IMR-90 (cell line): ENCODE data around the gene OPCML. TPM values are rescaled to one million over a fixed set of nuclear protein-coding genes. Genes with fewer than 3 reads are reported as not detected.

ENCODE experiments used
- ATAC-seq: fragments of 200-7000 bp; cut with Tn5 transposase; 2 replicates; pipeline ENCODE4 v1.9.1; 2020; ENCODE audit warnings: low read depth, mild to moderate bottlenecking, moderate library complexity
- BruUV-seq: library from RNA; stranded (reverse); fragments of 400-500 nt; replicated peaks from 2 replicates; lab custom pipeline; 2021; lab: Mats Ljungman, UMichigan
- CTCF ChIA-PET: fragments of 300-600 bp; formaldehyde crosslinking; extraction: SDS; loops from one replicate; lab custom pipeline; 2021; ENCODE audit warnings: antibody characterized with exemption; lab: Yijun Ruan, JAX
- POLR2A ChIA-PET: fragments of 300-600 bp; sonication (Branson Sonifier 250); formaldehyde crosslinking; loops from one replicate; lab custom pipeline; 2022; ENCODE audit warnings: antibody characterized with exemption; ENCODE audit not compliant: unreplicated experiment; lab: Charles Lee
- DNase-seq: peaks from one replicate; pipeline ENCODE4 v3.0.0; 2013
- H2AFZ ChIP-seq: replicated peaks from 2 replicates; pipeline ENCODE3; 2013; ENCODE audit warnings: low read length, mild to moderate bottlenecking; ENCODE audit not compliant: poor library complexity
- H2AK5ac ChIP-seq: 2 replicates; pipeline ENCODE4 v1.6.1; 2013; ENCODE audit warnings: low read depth, low read length, inconsistent platforms
- H2AK9ac ChIP-seq: replicated peaks from 2 replicates; pipeline ENCODE3; 2013; ENCODE audit warnings: mild to moderate bottlenecking, low read depth, low read length, moderate library complexity; ENCODE audit not compliant: poor library complexity
- H2BK120ac ChIP-seq: 2 replicates; pipeline ENCODE4 v1.6.1; 2013; ENCODE audit warnings: low read depth, low read length, inconsistent platforms
- H2BK15ac ChIP-seq: 3 replicates; pipeline ENCODE4 v1.6.1; 2013; ENCODE audit warnings: low read depth, low read length, inconsistent platforms
- H2BK20ac ChIP-seq: 2 replicates; pipeline ENCODE4 v1.6.1; 2013; ENCODE audit warnings: low read depth, mild to moderate bottlenecking, inconsistent platforms, low read length, moderate library complexity
- H2BK5ac ChIP-seq: 2 replicates; pipeline ENCODE4 v1.6.1; 2013; ENCODE audit warnings: mild to moderate bottlenecking, low read depth, low read length, inconsistent platforms; ENCODE audit not compliant: poor library complexity, severe bottlenecking
- H3K14ac ChIP-seq: replicated peaks from 2 replicates; pipeline ENCODE4 v1.6.1; 2013; ENCODE audit warnings: low read depth, low read length, inconsistent platforms
- H3K18ac ChIP-seq: 2 replicates; pipeline ENCODE4 v1.6.1; 2013; ENCODE audit warnings: low read depth, low read length, control low read depth
- H3K23ac ChIP-seq: 2 replicates; pipeline ENCODE4 v1.6.1; 2013; ENCODE audit warnings: low read depth, low read length, inconsistent platforms
- H3K27ac ChIP-seq: 2 replicates; pipeline ENCODE4 v1.5.1; 2013; ENCODE audit warnings: mild to moderate bottlenecking, control low read depth, low read length; ENCODE audit not compliant: insufficient read depth
- H3K27me3 ChIP-seq: 2 replicates; pipeline ENCODE4 v1.6.1; 2013; ENCODE audit warnings: low read length; ENCODE audit not compliant: control insufficient read depth, insufficient read depth
- H3K36me3 ChIP-seq: 2 replicates; pipeline ENCODE4 v1.6.1; 2013; ENCODE audit warnings: low read length, mixed read lengths; ENCODE audit not compliant: control insufficient read depth, insufficient read depth
- H3K4ac ChIP-seq: 2 replicates; pipeline ENCODE4 v1.6.1; 2013; ENCODE audit warnings: low read depth, low read length, inconsistent platforms
- H3K4me1 ChIP-seq: 2 replicates; pipeline ENCODE4 v1.6.1; 2013; ENCODE audit warnings: low read length, mixed read lengths; ENCODE audit not compliant: control insufficient read depth, insufficient read depth
- H3K4me2 ChIP-seq: 2 replicates; pipeline ENCODE4 v1.6.1; 2013; ENCODE audit warnings: low read depth, mild to moderate bottlenecking, control low read depth, low read length, moderate library complexity
- H3K4me3 ChIP-seq: 2 replicates; pipeline ENCODE4 v1.5.1; 2013; ENCODE audit warnings: low read depth, mild to moderate bottlenecking, control low read depth, low read length, moderate library complexity; ENCODE audit not compliant: insufficient read depth
- H3K56ac ChIP-seq: 2 replicates; pipeline ENCODE4 v1.6.1; 2013; ENCODE audit warnings: low read length, inconsistent platforms; ENCODE audit not compliant: insufficient read depth; ENCODE audit errors: extremely low read depth
- H3K79me1 ChIP-seq, 2 experiments: 2 replicates each; pipeline ENCODE4 v1.6.1; 2013; ENCODE audit warnings: low read length in 2 of 2, inconsistent platforms in 1 of 2, low read depth in 1 of 2
- H3K9ac ChIP-seq: 2 replicates; pipeline ENCODE4 v1.6.1; 2013; ENCODE audit warnings: low read depth, low read length, control low read depth
- H3K9me1 ChIP-seq: 2 replicates; pipeline ENCODE4 v1.6.1; 2013; ENCODE audit warnings: low read length, inconsistent platforms; ENCODE audit not compliant: insufficient read depth
- H3K9me3 ChIP-seq: 2 replicates; pipeline ENCODE4 v1.6.1; 2013; ENCODE audit warnings: low read length; ENCODE audit not compliant: control insufficient read depth, insufficient read depth
- H4K20me1 ChIP-seq: 2 replicates; pipeline ENCODE4 v1.6.1; 2013; ENCODE audit warnings: low read length, inconsistent platforms; ENCODE audit not compliant: insufficient read depth
- H4K5ac ChIP-seq: 2 replicates; pipeline ENCODE4 v1.6.1; 2013; ENCODE audit warnings: mild to moderate bottlenecking, low read depth, low read length, control low read depth
- H4K8ac ChIP-seq, 2 experiments: 2 replicates each; pipeline ENCODE4 v1.6.1; 2013; ENCODE audit warnings: low read depth in 2 of 2, low read length in 2 of 2, control low read depth in 1 of 2, inconsistent platforms in 1 of 2
- H4K91ac ChIP-seq: 2 replicates; pipeline ENCODE4 v1.6.1; 2013; ENCODE audit warnings: low read depth, low read length, inconsistent platforms; ENCODE audit not compliant: insufficient read depth
- RFX5 ChIP-seq: IDR thresholded peaks from 2 replicates; pipeline ENCODE4 v1.8.0; 2012; ENCODE audit warnings: low read depth, mild to moderate bottlenecking, low read length, moderate library complexity
- USF2 ChIP-seq: fragments of 150-350 bp; IDR thresholded peaks from 2 replicates; pipeline ENCODE4 v1.6.1; 2017; ENCODE audit warnings: mild to moderate bottlenecking, antibody characterized with exemption, low read length, low read depth
- WGBS, 2 experiments: methylation state at CpG; one replicate each; pipeline versions ENCODE4 v1.1.5 to v1.1.7; 2013; ENCODE audit warnings: missing lambda C conversion rate in 2 of 2; ENCODE audit not compliant: insufficient read length in 1 of 2; ENCODE audit errors: extremely low coverage in 2 of 2; 5-methylcytosine and 5-hydroxymethylcytosine counted together
- dilution Hi-C: fragments of 300-500 bp; cut with HindIII; formaldehyde crosslinking; loops from one replicate; pipeline ENCODE4 v1.14.3; 2018; ENCODE audit warnings: low sequenced_read_pairs; ENCODE audit not compliant: unreplicated experiment
- in situ Hi-C: fragments of 300-500 bp; cut with MboI; formaldehyde crosslinking; loops from 3 replicates; pipeline ENCODE4 v1.14.3; 2019; ENCODE audit warnings: low sequenced_read_pairs, inconsistent platforms, mixed read lengths
- intact Hi-C: fragments of 100-400 bp; cut with micrococcal nuclease; formaldehyde crosslinking; loops from 2 replicates; pipeline ENCODE4 v1.10.0; 2022
- polyA plus RNA-seq, 3 experiments: library from polyadenylated mRNA; depleted of rRNA; stranded (reverse); fragments of >200 nt; gene quantifications; 2 replicates each; pipeline ENCODE4 v1.2.3, GENCODE V29; 2012; ENCODE audit warnings: low replicate concordance in 1 of 3
- total RNA-seq: library from RNA; depleted of rRNA; stranded (reverse); fragments of >200 nt; gene quantifications from 2 replicates; pipeline ENCODE4 v1.2.3, GENCODE V29; 2012

OPCML gene
- total and polyA plus RNA-seq, 2 of the 4 experiments (the other 2 are of a cell fraction): under 0.01 to 2.6 TPM

GRCh38 chr11:132824642-132825041 is 707.7 kb downstream of the OPCML start:
- dilution Hi-C loops: no loop called here
- Histone ChIP-seq H4K8ac (no peak overlapping the region), H4K20me1 (no peaks in the 10 kb centered on the region), H2AK9ac (no peak overlapping the region), H3K14ac (no peak overlapping the region), H3K4me3 (no peak overlapping the region), H3K27me3 (peaks cover 8% of the 10 kb centered on the region), H3K36me3 (no peaks in the 10 kb centered on the region), H3K4me1 (no peaks in the 10 kb centered on the region), H3K27ac (no peak overlapping the region), H3K9ac (no peak overlapping the region), H2BK15ac (no peak overlapping the region), H2AFZ (no peak overlapping the region), H3K4ac (no peak overlapping the region), H3K23ac (no peak overlapping the region), H2AK5ac (no peak overlapping the region), H2BK20ac (no peak overlapping the region), H2BK120ac (no peak overlapping the region), H3K79me1 (no peaks in the 10 kb centered on the region), H4K91ac (no peak overlapping the region), H3K56ac (no peak overlapping the region), H3K9me1 (no peaks in the 10 kb centered on the region), H4K5ac (no peak overlapping the region), H3K18ac (no peak overlapping the region), H2BK5ac (no peak overlapping the region), H3K4me2 (no peak overlapping the region), H3K9me3 (no peaks in the 10 kb centered on the region)
- DNase-seq (no peak), ATAC-seq (no peak)
- ChIA-PET CTCF (no interaction called here), POLR2A (no interaction called here)
- 29% methylated on average over 1 of the region's 1 CpG; no CpG with 5 or more reads in 1 of the 2 experiments for WGBS, 2 experiments
- BruUV-seq: no TSS peak
- in situ Hi-C loops: no loop called here
- TF ChIP-seq USF2 (no peak), RFX5 (no peak)
- intact Hi-C loops: no loop called here
